ENCODE results near the gene AP3B1.

DNA sequence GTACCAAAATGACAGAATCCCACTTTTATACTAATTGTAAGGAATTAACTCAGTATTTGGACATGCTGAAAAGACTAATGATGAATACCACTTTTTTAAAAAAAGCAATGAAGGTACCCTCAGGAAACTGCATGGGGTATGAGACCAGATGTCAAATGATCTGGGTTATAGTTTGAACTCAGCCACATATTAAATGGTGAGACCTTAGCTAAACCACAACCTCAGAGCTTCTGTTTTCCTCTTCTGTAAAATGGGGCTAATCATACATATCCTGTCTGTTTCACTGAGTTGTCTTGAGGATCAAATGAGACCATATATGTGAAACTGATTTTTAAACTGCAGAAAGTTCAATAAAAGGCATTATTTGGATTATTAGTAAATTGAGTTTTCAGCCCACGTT is 238.4 kb downstream of the AP3B1 start:
- no peak for TF ChIP-seq CTCF (IDR thresholded peaks at IDR 0.05)
- TF ChIP-seq POLR2A (IDR thresholded peaks at IDR 0.05) = no peak

Data from testis (tissue), 2 donors.